ENCODE data around the gene KIF22. TPM values are rescaled to one million over a fixed set of nuclear protein-coding genes. Genes with fewer than 3 reads are reported as not detected.

KIF22 gene
- total RNA-seq, 4 donors from 2014 or later = 38.4 to 68.6 (median 57.2) TPM

- peaks cover 39 to 60% of the 10 kb centered on the region in 2 donors for H3K4me1 ChIP-seq
- TF ChIP-seq POLR2A (IDR thresholded peaks at IDR 0.05) (no peak), CTCF (IDR thresholded peaks at IDR 0.05) (no peak)
- H3K27me3 ChIP-seq = no peaks in the 10 kb centered on the region
- DNase-seq = peak; percentile 45 to 50
- peaks cover 11 to 15% of the 10 kb centered on the region in 2 donors for H3K36me3 ChIP-seq
- H3K9me3 ChIP-seq = no peaks in the 10 kb centered on the region
- H3K4me3 ChIP-seq (replicated peaks in 1 of 3) = peak within 1 kb of the TSS; percentile 14 to 51 (median 34)
- WGBS, 2 donors = 8% methylated on average over 40 to 42 of the region's 69 CpGs
- peak within 1 kb of the TSS; percentile 70 to 95 (median 86) for H3K27ac ChIP-seq
- intact Hi-C loops (cut with DNase I) = loop anchor here (10.0 kb wide), 1 partner anchor 113 kb away; the partner anchor contains the start of gene KCTD13
These were observed 21.5 kb downstream of the KIF22 start, which contains the start of gene PRRT2 for GRCh38 chr16:29811896-29812665. PRRT2 (plus strand) TSS chr16:29812193; CDS start chr16:29813055, 862 bp downstream.

- peak overlapping the region in 1 of 3 donors; percentile 51 for H3K4me3 ChIP-seq (replicated peaks in 1 of 3)
- H3K36me3 ChIP-seq = peaks cover 11 to 15% of the 10 kb centered on the region in 2 donors
- H3K4me1 ChIP-seq = peaks cover 41 to 63% of the 10 kb centered on the region in 2 donors
- H3K9me3 ChIP-seq = no peaks in the 10 kb centered on the region
- H3K27me3 ChIP-seq = no peaks in the 10 kb centered on the region
- intact Hi-C loops (cut with DNase I) = loop anchor here (10.0 kb wide), 1 partner anchor 112 kb away; the partner anchor contains the start of gene KCTD13
- no peak for DNase-seq
- peak overlapping the region in 1 of 3 donors; percentile 95 for H3K27ac ChIP-seq
- WGBS, 2 donors = 78 to 85% methylated on average over 8 of the region's 9 CpGs
- TF ChIP-seq POLR2A (IDR thresholded peaks at IDR 0.05) (no peak), CTCF (IDR thresholded peaks at IDR 0.05) (no peak)
These were observed 22.4 kb downstream of the KIF22 start for GRCh38 chr16:29812754-29813643.

- WGBS, 2 donors = 83% methylated on average over 19 to 24 of the region's 24 CpGs
- no peak overlapping the region for H3K4me3 ChIP-seq (replicated peaks in 1 of 3)
- no peak overlapping the region for H3K27ac ChIP-seq
- peaks cover 7 to 10% of the 10 kb centered on the region in 2 donors for H3K36me3 ChIP-seq
- TF ChIP-seq CTCF (IDR thresholded peaks at IDR 0.05) = no peak
- no peak for TF ChIP-seq POLR2A (IDR thresholded peaks at IDR 0.05)
- no peaks in the 10 kb centered on the region for H3K9me3 ChIP-seq
- intact Hi-C loops (cut with DNase I) = loop anchor here (10.0 kb wide), 1 partner anchor 111 kb away; the partner anchor contains the start of gene KCTD13
- DNase-seq = no peak
- no peaks in the 10 kb centered on the region for H3K27me3 ChIP-seq
- peaks cover 32 to 59% of the 10 kb centered on the region in 2 donors for H3K4me1 ChIP-seq
These were observed 23.4 kb downstream of the KIF22 start for GRCh38 chr16:29813644-29814562.

DNA sequence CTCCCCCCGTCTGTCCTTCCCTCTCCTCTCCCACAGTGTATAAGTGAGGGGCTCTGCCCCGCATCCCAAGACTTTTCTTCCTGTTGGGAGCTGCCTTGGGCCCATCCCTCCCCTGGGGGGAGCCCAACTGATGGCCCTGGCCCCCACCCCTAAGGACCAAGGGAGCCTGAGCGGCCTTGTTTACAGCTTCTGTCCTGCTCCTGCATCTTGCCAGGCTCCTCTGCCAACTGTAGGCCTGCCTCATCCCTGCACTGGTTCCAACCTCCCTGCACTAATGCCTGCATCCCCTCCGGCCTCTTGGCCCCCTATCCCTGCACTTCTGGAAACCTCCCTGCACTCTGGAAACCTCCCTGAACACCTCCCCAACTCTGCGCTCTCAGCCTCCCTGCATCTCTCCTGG lies 24.0 kb downstream of the KIF22 start:
- no peaks in the 10 kb centered on the region for H3K9me3 ChIP-seq
- TF ChIP-seq CTCF (IDR thresholded peaks at IDR 0.05) (no peak), POLR2A (IDR thresholded peaks at IDR 0.05) (no peak)
- H3K36me3 ChIP-seq = peaks cover 3 to 9% of the 10 kb centered on the region in 2 donors
- no peak for DNase-seq
- WGBS, 2 donors = 83 to 93% methylated on average over 5 of the region's 5 CpGs
- H3K4me3 ChIP-seq (replicated peaks in 1 of 3) = no peak overlapping the region
- intact Hi-C loops (cut with DNase I) = loop anchor here (10.0 kb wide), 1 partner anchor 110 kb away; the partner anchor contains the start of gene KCTD13
- H3K27ac ChIP-seq = peak overlapping the region in 1 of 3 donors; percentile 98
- no peaks in the 10 kb centered on the region for H3K27me3 ChIP-seq
- peaks cover 32 to 59% of the 10 kb centered on the region in 2 donors for H3K4me1 ChIP-seq
